Measurements from ENCODE around the gene DAD1. TPM values are rescaled to one million over a fixed set of nuclear protein-coding genes. Genes with fewer than 3 reads are reported as not detected.

DAD1 gene
- polyA plus RNA-seq, 1 donor (not counting 4 experiments of a cell fraction or from before 2014, with no cell fraction given), result 351 TPM

DNA sequence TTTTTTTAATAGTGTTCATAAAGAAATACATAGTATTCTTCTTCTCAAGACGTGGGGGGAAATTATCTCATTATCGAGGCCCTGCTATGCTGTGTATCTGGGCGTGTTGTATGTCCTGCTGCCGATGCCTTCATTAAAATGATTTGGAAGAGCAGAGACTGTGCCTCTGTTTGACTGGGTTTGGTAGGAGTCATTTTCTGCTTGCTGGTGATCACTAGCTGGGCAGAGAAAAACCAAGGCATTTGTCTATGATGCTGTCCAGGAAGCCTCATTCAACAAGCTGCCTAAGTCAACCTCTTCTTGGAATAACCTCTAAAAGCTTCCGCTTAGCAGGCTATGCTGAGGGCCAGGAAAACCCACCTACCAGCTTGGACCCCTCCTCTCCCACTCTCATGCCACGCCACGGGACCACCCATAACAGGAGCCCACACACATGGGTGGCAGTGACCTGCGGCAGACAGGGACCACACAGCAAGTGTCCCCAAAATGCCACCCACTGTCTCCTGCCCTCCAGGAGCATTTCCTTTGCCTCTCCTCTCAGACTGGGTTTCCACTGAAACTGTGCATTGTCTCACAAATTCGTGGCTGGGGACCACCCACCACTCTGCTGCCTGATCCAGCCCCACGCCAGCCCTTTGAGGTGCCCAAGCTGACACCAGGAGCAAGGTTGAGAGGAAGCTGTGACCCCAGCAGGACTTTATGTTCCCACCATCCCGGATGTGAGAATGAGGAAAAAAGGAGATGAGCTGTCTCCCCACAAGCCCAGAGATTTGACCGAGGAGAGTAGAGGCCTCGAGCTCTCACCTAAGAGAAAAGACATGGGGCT, 36.8 kb downstream of the DAD1 start:
- no peak overlapping the region for H3K4me3 ChIP-seq (ENCODE audit: control insufficient read depth in 2 of 3, extremely low read depth in 1 of 3, insufficient read depth in 2 of 3, low read depth in 1 of 3, low read length in 3 of 3)
- H2AFZ ChIP-seq (ENCODE audit: control insufficient read depth, low read length), result no peak overlapping the region
- H4K20me1 ChIP-seq (ENCODE audit: control insufficient read depth, extremely low read depth, insufficient read depth, low read length), result no peaks in the 10 kb centered on the region
- no peak overlapping the region for H3K4me2 ChIP-seq (ENCODE audit: control insufficient read depth, extremely low read depth, insufficient read depth, low read depth, low read length)
- H3K27ac ChIP-seq (ENCODE audit: control insufficient read depth, insufficient read depth, low read length), result no peak overlapping the region
- H3K9me3 ChIP-seq (ENCODE audit: control insufficient read depth, low read depth, low read length), result no peaks in the 10 kb centered on the region
- H3K36me3 ChIP-seq (ENCODE audit: control insufficient read depth in 2 of 2, extremely low read depth in 1 of 2, insufficient read depth in 2 of 2, low read length in 2 of 2), result no peaks in the 10 kb centered on the region
- H3K79me2 ChIP-seq (ENCODE audit: control insufficient read depth, insufficient read depth, low read length), result no peaks in the 10 kb centered on the region
- dilution Hi-C loops (cut with MboI; ENCODE audit: extremely low pct_ligation_motif_present, low sequenced_read_pairs), result no loop called here
- no peak for FAIRE-seq
- TF ChIP-seq EZH2 (IDR thresholded peaks at IDR 0.05; ENCODE audit: low read length), result no peak
- TF ChIP-seq, protein P1, sequence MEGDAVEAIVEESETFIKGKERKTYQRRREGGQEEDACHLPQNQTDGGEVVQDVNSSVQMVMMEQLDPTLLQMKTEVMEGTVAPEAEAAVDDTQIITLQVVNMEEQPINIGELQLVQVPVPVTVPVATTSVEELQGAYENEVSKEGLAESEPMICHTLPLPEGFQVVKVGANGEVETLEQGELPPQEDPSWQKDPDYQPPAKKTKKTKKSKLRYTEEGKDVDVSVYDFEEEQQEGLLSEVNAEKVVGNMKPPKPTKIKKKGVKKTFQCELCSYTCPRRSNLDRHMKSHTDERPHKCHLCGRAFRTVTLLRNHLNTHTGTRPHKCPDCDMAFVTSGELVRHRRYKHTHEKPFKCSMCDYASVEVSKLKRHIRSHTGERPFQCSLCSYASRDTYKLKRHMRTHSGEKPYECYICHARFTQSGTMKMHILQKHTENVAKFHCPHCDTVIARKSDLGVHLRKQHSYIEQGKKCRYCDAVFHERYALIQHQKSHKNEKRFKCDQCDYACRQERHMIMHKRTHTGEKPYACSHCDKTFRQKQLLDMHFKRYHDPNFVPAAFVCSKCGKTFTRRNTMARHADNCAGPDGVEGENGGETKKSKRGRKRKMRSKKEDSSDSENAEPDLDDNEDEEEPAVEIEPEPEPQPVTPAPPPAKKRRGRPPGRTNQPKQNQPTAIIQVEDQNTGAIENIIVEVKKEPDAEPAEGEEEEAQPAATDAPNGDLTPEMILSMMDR (optimal IDR thresholded peaks at IDR 0.05 in 1 of 3, IDR thresholded peaks at IDR 0.05 in 1 of 3, conservative IDR thresholded peaks at IDR 0.05 in 1 of 3; ENCODE audit: extremely low read depth in 1 of 3, insufficient read depth in 2 of 3, low read length in 3 of 3), result no peak
- peaks cover 19% of the 10 kb centered on the region for H3K4me1 ChIP-seq (ENCODE audit: control insufficient read depth, extremely low read depth, insufficient read depth, low read length)
- no peaks in the 10 kb centered on the region for H3K9me1 ChIP-seq (ENCODE audit: control insufficient read depth, extremely low read depth, insufficient read depth, low read length)
- no peaks in the 10 kb centered on the region for H3K27me3 ChIP-seq (ENCODE audit: control insufficient read depth, extremely low read depth, insufficient read depth, low read length)
- H3K9ac ChIP-seq (ENCODE audit: control insufficient read depth, extremely low read depth, insufficient read depth, low read length), result no peak overlapping the region
- DNase-seq (ENCODE audit: low read depth, low spot score), result no peak

DNA sequence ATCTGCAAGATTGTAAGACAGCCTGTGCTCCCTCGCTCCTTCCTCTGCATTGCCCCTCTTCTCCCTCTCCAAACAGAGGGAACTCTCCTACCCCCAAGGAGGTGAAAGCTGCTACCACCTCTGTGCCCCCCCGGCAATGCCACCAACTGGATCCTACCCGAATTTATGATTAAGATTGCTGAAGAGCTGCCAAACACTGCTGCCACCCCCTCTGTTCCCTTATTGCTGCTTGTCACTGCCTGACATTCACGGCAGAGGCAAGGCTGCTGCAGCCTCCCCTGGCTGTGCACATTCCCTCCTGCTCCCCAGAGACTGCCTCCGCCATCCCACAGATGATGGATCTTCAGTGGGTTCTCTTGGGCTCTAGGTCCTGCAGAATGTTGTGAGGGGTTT, 37.4 kb downstream of the DAD1 start:
- Histone ChIP-seq H3K4me1 (ENCODE audit: control insufficient read depth, extremely low read depth, insufficient read depth, low read length) (peaks cover 19% of the 10 kb centered on the region), H3K9ac (ENCODE audit: control insufficient read depth, extremely low read depth, insufficient read depth, low read length) (no peak overlapping the region), H3K27me3 (ENCODE audit: control insufficient read depth, extremely low read depth, insufficient read depth, low read length) (no peaks in the 10 kb centered on the region), H3K4me3 (ENCODE audit: control insufficient read depth in 2 of 3, extremely low read depth in 1 of 3, insufficient read depth in 2 of 3, low read depth in 1 of 3, low read length in 3 of 3) (no peak overlapping the region), H4K20me1 (ENCODE audit: control insufficient read depth, extremely low read depth, insufficient read depth, low read length) (no peaks in the 10 kb centered on the region), H3K9me3 (ENCODE audit: control insufficient read depth, low read depth, low read length) (no peaks in the 10 kb centered on the region), H3K79me2 (ENCODE audit: control insufficient read depth, insufficient read depth, low read length) (no peaks in the 10 kb centered on the region), H3K9me1 (ENCODE audit: control insufficient read depth, extremely low read depth, insufficient read depth, low read length) (no peaks in the 10 kb centered on the region), H2AFZ (ENCODE audit: control insufficient read depth, low read length) (no peak overlapping the region), H3K4me2 (ENCODE audit: control insufficient read depth, extremely low read depth, insufficient read depth, low read depth, low read length) (no peak overlapping the region), H3K27ac (ENCODE audit: control insufficient read depth, insufficient read depth, low read length) (no peak overlapping the region), H3K36me3 (ENCODE audit: control insufficient read depth in 2 of 2, extremely low read depth in 1 of 2, insufficient read depth in 2 of 2, low read length in 2 of 2) (no peaks in the 10 kb centered on the region)
- no peak for TF ChIP-seq EZH2 (IDR thresholded peaks at IDR 0.05; ENCODE audit: low read length)
- FAIRE-seq (no peak), DNase-seq (ENCODE audit: low read depth, low spot score) (no peak)
- dilution Hi-C loops (cut with MboI; ENCODE audit: extremely low pct_ligation_motif_present, low sequenced_read_pairs), result no loop called here

Data from keratinocyte (primary cell).